ENCODE results near the gene NPHS2. TPM values are rescaled to one million over a fixed set of nuclear protein-coding genes. Genes with fewer than 3 reads are reported as not detected.
A peak's percentile ranks its signal among the peaks of the same experiment; 100 is the strongest.

Gene NPHS2
- total RNA-seq, 1 experiment from 2014 or later: not detected

- DNase-seq (ENCODE audit: low spot score) (no peak), ATAC-seq (peak; percentile 66)
- no peak overlapping the region for H3K27ac Mint-ChIP-seq
- ChIA-PET POLR2A (no interaction called here), CTCF (no interaction called here)
- peaks cover 5% of the 10 kb centered on the region for H3K4me1 Mint-ChIP-seq
- no peak overlapping the region for H3K4me3 Mint-ChIP-seq
- TF ChIP-seq ZNF138 (CRISPR knock-in tag; conservative IDR thresholded peaks at IDR 0.05) (no peak), FOXK1 (CRISPR knock-in tag; IDR thresholded peaks at IDR 0.05) (no peak), FOXJ3 (CRISPR knock-in tag; IDR thresholded peaks at IDR 0.05; ENCODE audit: borderline replicate concordance) (no peak), GABPB1 (CRISPR knock-in tag; IDR thresholded peaks at IDR 0.05) (no peak), MLX (CRISPR knock-in tag; IDR thresholded peaks at IDR 0.05) (no peak), NR3C1 (CRISPR knock-in tag; conservative IDR thresholded peaks at IDR 0.05; ENCODE audit: low read depth) (no peak), AFF4 (CRISPR knock-in tag; IDR thresholded peaks at IDR 0.05; ENCODE audit: borderline replicate concordance) (no peak), E2F1 (CRISPR knock-in tag; IDR thresholded peaks at IDR 0.05) (no peak), TCF7 (CRISPR knock-in tag; IDR thresholded peaks at IDR 0.05; ENCODE audit: low read depth) (no peak), SP1 (CRISPR knock-in tag; conservative IDR thresholded peaks at IDR 0.05) (no peak)
- no peaks in the 10 kb centered on the region for H3K36me3 Mint-ChIP-seq
- H3K9me3 Mint-ChIP-seq: no peaks in the 10 kb centered on the region
- no peaks in the 10 kb centered on the region; the same call in 1 of the 2 replicates for H3K27me3 Mint-ChIP-seq (ENCODE audit: low read depth)
These were observed 21.3 kb downstream of the NPHS2 start for GRCh38 chr1:179554427-179554826.

GRCh38 chr1:179550746-179551682 lies 24.7 kb downstream of the NPHS2 start:
- no peak for DNase-seq (ENCODE audit: low spot score)
- ChIA-PET POLR2A (interaction anchor here (0.6 kb wide), 1 partner anchor 40 kb away, joined by 4 read pairs; no protein-coding TSS in a partner anchor), CTCF (interaction anchor here (0.5 kb wide), 1 partner anchor 23 kb away, joined by 3 read pairs; no protein-coding TSS in a partner anchor)
- Mint-ChIP-seq H3K9me3 (no peaks in the 10 kb centered on the region), H3K36me3 (no peaks in the 10 kb centered on the region), H3K27ac (no peak overlapping the region), H3K4me1 (peaks cover 6% of the 10 kb centered on the region), H3K4me3 (no peak overlapping the region), H3K27me3 (ENCODE audit: low read depth) (no peaks in the 10 kb centered on the region; the same call in 1 of the 2 replicates)
- TF ChIP-seq GABPB1 (CRISPR knock-in tag; IDR thresholded peaks at IDR 0.05) (peak; percentile 54), CREB1 (CRISPR knock-in tag; IDR thresholded peaks at IDR 0.05) (no peak), JUN (CRISPR knock-in tag; IDR thresholded peaks at IDR 0.05) (no peak)
- ATAC-seq: no peak

- ATAC-seq (no peak), DNase-seq (ENCODE audit: low spot score) (no peak)
- H3K36me3 Mint-ChIP-seq: no peaks in the 10 kb centered on the region
- no peaks in the 10 kb centered on the region; the same call in 1 of the 2 replicates for H3K27me3 Mint-ChIP-seq (ENCODE audit: low read depth)
- CTCF ChIA-PET: no interaction called here
- H3K27ac Mint-ChIP-seq: no peak overlapping the region
- POLR2A ChIA-PET: interaction anchor here (0.6 to 0.7 kb wide), 2 partner anchors 35 to 54 kb away, joined by 3 read pairs; no protein-coding TSS in a partner anchor
- no peak overlapping the region for H3K4me3 Mint-ChIP-seq
- no peaks in the 10 kb centered on the region for H3K9me3 Mint-ChIP-seq
- H3K4me1 Mint-ChIP-seq: peaks cover 6% of the 10 kb centered on the region
- TF ChIP-seq ZNF425 (CRISPR knock-in tag; conservative IDR thresholded peaks at IDR 0.05): no peak
- no peak for TF ChIP-seq AR (CRISPR knock-in tag; IDR thresholded peaks at IDR 0.05)
- TF ChIP-seq NR1H2 (CRISPR knock-in tag; IDR thresholded peaks at IDR 0.05): no peak
- TF ChIP-seq SOX15 (CRISPR knock-in tag; IDR thresholded peaks at IDR 0.05): no peak
- no peak for TF ChIP-seq ZNF281 (CRISPR knock-in tag; IDR thresholded peaks at IDR 0.05)
- TF ChIP-seq SP1 (CRISPR knock-in tag; conservative IDR thresholded peaks at IDR 0.05): no peak
These were observed 26.4 kb downstream of the NPHS2 start for GRCh38 chr1:179549368-179549700.
